Middle frontal gyrus (tissue), 1 donor: ENCODE data around the gene NARS2.
"Not testable (repeated sequence)": the region's sequence is repeated elsewhere in the genome, so short reads cannot be mapped to it uniquely, and the experiment has no call there.

Experiments used
- DNase-seq: peaks from one replicate; pipeline ENCODE4 v3.0.0-alpha.2; 2015; ENCODE audit warnings: low spot score; ENCODE audit errors: extremely low spot score

NARS2 gene

DNA sequence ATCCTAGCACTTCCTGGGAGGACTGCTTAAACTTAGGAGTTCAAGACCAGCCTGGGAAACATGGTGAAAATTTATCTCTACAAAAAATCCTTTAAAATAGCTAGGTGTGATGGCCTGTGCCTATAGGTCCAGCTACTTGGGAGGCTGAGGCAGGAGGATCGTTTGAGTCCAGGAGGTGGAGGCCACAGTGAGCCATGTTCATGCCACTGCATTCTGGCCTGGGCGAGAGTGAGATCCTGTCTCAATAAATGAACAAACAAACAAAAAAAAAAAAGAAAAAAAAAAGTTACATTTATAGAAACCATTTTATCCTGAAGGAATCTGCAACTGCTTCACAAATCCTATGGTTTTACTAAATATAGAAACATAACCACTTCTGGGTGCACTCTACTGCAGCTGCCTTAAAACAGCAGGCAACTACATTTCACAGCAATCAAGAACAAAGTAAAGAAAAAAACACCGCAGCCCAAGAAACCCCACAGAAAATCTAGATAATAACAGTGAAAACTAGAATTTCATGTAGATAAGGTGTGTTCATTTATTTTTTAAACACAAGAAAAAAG is 81.2 kb downstream of the NARS2 start:
- DNase-seq: no peak

GRCh38 chr11:78492973-78493372 is 81.7 kb downstream of the NARS2 start:
- DNase-seq: no peak

GRCh38 chr11:78489184-78489583 is 85.5 kb downstream of the NARS2 start:
- DNase-seq: no peak

- no peak for DNase-seq
Observed at GRCh38 chr11:78478536-78478935, 96.1 kb downstream of the NARS2 start.

DNA sequence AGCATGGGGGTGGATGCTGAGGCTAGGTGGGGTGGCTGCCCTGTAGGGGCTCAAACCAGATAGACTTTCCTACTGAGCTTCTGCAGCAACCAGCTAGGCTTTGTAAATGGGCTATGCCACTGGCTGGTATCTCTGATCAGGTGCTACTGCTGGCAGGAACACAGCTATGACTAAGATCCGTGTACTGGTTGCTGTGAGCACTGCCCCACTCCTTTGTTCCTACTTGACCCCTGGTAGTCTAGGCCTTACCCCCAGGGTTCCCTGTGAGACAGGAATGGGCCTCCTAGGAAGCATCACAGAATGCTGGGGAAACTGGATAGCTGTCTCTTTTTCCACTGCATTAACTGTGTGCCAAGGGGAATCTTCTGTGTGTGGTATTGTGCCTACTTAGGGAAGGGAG is 98.6 kb downstream of the NARS2 start:
- DNase-seq: no peak

GRCh38 chr11:78474451-78474850 is 100.2 kb downstream of the NARS2 start:
- no peak for DNase-seq

DNA sequence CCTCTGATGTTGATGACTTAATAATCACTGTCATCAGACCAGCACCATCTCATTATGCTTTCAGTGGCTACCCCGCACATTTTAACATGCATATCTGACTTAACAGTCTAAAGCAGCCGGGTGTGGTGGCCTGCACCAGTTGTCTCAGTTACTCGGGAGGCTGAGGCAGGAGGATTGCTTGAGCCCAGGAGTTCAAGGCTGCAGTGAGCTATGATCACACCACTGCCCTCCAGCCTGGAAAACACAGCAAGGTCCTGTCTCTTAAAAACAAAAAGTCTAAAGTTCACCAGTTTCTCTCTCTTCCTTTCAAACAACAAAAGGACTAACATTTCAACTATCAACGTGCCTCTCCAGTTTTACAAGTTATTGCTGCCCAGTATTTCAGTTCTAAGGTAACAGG is 101.8 kb downstream of the NARS2 start:
- no peak for DNase-seq

- DNase-seq: no peak
Observed at GRCh38 chr11:78472382-78472781, 102.3 kb downstream of the NARS2 start.

DNA sequence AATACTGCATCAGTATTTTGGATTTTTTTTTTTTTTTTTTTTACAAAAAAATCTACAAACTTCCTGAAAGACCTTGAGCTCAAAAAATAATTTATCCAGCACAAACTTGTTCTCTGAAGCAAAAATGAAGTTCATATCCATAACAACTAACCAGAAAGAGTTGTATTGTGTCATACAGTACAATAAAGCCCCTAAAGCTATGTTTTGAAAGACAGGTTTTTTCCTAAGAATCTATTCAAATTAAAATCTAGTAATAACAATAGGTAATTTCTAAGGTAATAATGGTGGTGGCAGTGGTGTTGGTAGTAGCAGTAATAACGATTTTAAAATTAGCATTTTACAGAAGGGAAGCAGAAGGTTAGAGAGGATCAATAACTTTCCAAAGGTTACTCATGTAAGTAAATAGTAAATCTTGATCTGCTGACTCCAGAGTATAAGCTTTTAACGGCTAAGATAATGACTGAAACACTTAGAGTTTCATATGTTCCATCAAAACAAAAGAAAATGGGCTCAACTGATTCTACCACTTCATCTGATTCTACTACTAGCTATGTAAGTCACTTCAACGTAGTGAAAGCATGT is 103.7 kb downstream of the NARS2 start:
- no peak for DNase-seq

GRCh38 chr11:78469896-78470295 is 104.8 kb downstream of the NARS2 start:
- DNase-seq: no peak

DNA sequence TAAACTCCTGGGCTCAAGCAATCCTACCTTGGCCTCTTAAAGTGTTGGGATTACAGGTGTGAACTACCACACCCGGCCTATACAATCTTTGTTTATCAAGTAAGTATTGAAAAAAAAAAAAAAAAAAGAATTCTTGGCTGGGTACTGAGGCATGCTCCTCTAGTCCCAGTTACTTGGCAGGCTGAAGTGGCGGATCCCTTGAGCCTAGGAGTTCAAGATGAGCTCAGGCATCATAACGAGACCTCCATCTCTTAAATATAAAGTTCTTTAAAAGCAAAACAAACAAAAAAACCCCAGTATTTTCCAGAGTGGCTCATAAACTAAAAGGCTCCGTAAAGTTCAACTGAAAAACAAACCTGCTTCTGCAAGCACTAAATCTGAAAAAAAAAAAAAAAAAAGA is 106.7 kb downstream of the NARS2 start:
- DNase-seq: no peak

DNA sequence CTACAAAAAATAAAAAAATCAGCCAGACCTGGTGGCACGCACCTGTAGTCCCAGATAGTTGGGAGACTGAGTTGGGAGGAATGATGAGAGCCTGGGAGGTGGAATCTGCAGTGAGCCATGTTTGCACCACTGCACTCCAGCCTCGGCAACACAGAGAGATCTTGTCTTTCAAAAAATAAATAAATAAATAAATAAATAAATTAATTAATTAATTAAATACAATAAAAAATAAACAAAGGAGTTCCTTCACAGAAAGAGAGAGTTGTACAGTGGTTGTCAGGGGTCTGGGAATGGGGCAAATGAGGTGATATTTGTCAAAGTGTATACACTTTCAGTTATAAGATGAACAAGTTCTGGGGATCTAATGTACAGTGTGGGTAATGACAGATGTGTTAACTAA is 107.3 kb downstream of the NARS2 start:
- DNase-seq: no peak

- DNase-seq: no peak
Observed at GRCh38 chr11:78465169-78465942, 109.3 kb downstream of the NARS2 start.

GRCh38 chr11:78464787-78465168 is 109.9 kb downstream of the NARS2 start:
- not testable (repeated sequence) for DNase-seq

- no peak for DNase-seq
Observed at GRCh38 chr11:78460471-78460870, 114.2 kb downstream of the NARS2 start.

DNA sequence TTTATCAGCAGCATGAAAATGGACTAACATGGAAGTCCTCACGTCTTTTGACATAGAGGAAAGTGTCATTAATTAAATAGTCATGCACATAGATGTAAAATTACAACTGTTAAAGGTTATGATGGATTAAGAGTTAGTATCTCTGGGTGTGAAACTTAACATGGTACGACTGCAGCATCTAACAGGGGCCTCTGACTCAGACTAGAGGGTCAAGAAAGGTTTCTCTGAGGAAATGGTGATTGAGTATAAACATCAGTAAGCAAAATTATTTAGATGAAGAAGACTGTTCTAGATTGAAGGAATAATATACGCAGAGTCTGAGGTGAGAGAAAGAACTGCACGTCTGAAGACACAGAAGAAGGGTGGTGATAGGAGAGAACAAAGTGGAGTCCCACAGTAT is 114.9 kb downstream of the NARS2 start:
- no peak for DNase-seq

GRCh38 chr11:78457448-78457847 is 117.2 kb downstream of the NARS2 start:
- DNase-seq: no peak

GRCh38 chr11:78453140-78453935 is 121.3 kb downstream of the NARS2 start:
- DNase-seq: no peak

- DNase-seq: no peak
Observed at GRCh38 chr11:78451371-78452150, 123.1 kb downstream of the NARS2 start.

DNA sequence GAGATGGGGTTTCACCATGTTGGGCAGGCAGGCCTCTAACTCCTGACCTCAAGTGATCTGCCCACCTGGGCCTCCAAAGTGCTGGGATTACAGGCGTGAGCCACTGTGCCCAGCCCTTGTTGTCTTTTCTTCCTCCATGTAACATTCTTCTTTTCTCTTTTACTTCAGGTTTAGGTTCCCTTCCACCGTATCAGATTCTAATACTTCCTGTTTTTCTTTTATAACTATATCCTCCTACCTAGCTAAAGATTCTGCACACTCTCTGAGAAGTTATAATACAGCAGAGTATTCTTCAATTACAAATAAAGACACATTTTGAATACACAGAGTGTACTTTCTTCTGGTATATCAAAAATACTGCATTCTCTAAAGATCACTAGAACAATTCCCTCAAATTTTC is 123.8 kb downstream of the NARS2 start:
- DNase-seq: no peak

DNA sequence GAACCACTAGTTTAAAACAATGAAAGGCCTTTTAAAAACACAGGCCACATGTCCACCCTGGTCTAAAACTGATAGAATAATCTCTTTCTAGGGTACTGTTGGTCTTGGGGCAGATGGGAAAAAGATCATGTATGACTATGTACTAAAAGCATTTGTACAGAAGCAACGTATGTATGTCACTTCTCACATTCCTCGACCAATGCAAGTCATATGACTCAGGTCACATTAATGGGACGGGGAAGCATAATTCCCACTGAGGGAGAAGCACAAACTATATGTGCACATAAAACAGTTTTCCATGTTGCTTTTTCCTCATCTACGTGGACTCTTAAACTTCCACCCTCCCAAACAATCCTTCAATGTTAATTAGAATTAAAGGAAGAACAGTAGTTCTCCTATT is 124.8 kb downstream of the NARS2 start:
- DNase-seq: no peak
